T-helper 1 cell treated with Interleukin-12 subunit alpha and Interleukin-12 subunit beta and Interleukin-4 antibody, amounts not matched to agents 30 ng/mL and 1 ng/mL, for 36 hours (primary cell): ENCODE measurements around the gene ZDHHC13. TPM values are rescaled to one million over a fixed set of nuclear protein-coding genes. Genes with fewer than 3 reads are reported as not detected.

Experiments
- intact Hi-C: fragments of 100-400 bp; cut with micrococcal nuclease; formaldehyde crosslinking; loops from one replicate; pipeline ENCODE4 v1.15.1; 2024
- total RNA-seq: library from RNA; stranded (reverse); gene quantifications from 2 replicates; pipeline ENCODE4 v1.2.3, GENCODE V29; 2022

ZDHHC13 gene
- total RNA-seq, 1 donor from 2014 or later = 23.6 TPM

GRCh38 chr11:19164230-19164855, 47.4 kb downstream of the ZDHHC13 start:
- intact Hi-C loops = loop anchor here (5.0 kb wide), 1 partner anchor 87 kb away; no protein-coding TSS in a partner anchor

- intact Hi-C loops = loop anchor here (5.0 kb wide), 1 partner anchor 88 kb away; no protein-coding TSS in a partner anchor
Measured at GRCh38 chr11:19164881-19165280, 47.9 kb downstream of the ZDHHC13 start.

- intact Hi-C loops = no loop called here
Measured at GRCh38 chr11:19168090-19168489, 51.1 kb downstream of the ZDHHC13 start.

GRCh38 chr11:19173004-19173689, 56.2 kb downstream of the ZDHHC13 start:
- intact Hi-C loops = no loop called here

- intact Hi-C loops = no loop called here
Measured at GRCh38 chr11:19173964-19174638, 57.1 kb downstream of the ZDHHC13 start.

DNA sequence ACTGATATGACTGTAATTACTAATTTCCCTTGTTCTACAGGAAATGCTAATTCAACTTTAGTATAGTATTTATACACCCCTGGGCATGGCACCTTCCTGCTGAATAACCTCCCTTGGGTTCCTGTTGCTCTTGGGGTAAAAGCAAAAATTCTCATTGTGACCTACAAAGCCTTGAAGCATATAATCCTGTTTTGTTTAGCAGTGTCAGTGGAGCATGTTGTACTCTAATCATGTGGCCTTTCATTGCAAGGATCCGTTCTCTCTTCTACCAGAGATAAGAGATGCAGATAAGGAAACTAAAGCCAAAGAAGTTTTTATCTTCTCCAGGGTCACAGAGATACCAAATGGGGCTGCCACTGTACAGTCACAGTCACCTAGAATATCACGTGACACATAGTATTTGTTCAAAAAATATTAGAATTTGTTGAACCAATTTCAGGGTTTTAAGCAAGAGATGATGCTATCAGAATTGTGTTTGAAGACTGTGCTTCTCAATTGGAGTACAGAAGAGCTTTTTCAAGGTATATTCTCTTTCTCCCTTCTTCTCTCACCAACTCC, 59.7 kb downstream of the ZDHHC13 start:
- intact Hi-C loops = no loop called here

- intact Hi-C loops = no loop called here
Measured at GRCh38 chr11:19181531-19182261, 64.7 kb downstream of the ZDHHC13 start.

DNA sequence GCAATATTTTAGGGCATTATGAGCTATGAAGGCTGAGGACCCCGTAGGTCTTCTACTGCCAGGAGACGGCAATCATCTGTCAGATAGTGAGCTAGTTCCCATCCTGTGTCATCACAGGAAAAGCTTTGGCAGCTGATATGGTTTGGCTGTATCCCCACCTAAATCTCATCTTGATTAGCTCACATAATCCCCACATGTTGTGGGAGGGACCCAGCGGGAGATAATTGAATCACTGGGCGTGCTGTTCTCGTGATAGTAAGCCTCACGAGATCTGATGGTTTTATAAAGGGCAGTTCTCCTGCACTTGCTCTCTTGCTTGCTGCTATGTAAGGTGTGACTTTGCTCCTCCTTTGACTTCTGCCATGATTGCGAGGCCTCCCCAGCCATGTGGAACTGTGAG, 66.7 kb downstream of the ZDHHC13 start:
- intact Hi-C loops = no loop called here

DNA sequence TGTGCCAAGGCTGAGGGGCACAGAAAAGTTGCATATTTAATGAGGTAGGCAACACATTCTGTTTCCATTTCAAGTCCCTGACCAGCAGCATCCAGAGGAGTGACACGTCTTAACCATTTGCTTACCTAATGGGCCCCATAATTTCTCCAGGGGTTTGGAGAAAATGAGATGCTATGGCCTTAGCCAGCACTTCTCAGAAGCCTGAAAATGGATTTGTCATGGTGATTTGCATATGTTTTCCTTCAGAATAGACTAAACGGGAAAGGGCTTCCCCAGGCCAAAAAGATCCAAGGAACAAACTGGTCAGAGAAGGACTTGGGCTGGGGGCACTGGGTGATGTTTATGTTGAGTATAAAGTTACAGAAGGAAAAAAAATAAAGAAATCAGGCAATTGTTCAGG, 68.1 kb downstream of the ZDHHC13 start:
- intact Hi-C loops = no loop called here

DNA sequence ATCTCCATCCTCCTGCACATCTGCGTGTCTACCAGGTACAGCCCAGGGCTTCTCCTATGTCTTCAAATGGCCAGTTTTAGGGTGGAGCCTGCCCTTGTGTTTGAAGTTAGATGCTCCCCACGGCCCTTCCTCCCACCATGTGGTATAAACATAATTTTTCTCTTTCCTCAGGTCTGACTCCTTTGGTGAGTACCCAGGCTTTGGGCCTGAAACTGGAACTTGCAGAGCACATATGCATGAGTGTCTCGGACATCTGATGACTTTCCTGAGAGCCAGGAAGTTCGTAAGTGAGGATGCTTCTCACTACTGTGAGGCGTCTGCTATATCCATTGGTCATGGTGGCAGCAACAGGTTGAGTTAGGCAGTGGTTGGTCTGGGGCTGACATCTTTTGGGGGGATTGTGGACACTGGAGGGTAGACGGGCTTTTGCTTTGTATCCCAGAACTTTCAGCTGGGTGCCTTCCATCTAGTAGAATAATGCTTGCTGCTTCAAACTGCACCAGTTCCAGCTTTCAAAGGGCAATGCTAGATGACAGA, 68.6 kb downstream of the ZDHHC13 start:
- intact Hi-C loops = no loop called here

- intact Hi-C loops = no loop called here
Measured at GRCh38 chr11:19187114-19187832, 70.3 kb downstream of the ZDHHC13 start.

- intact Hi-C loops = no loop called here
Measured at GRCh38 chr11:19187833-19188258, 70.9 kb downstream of the ZDHHC13 start.

DNA sequence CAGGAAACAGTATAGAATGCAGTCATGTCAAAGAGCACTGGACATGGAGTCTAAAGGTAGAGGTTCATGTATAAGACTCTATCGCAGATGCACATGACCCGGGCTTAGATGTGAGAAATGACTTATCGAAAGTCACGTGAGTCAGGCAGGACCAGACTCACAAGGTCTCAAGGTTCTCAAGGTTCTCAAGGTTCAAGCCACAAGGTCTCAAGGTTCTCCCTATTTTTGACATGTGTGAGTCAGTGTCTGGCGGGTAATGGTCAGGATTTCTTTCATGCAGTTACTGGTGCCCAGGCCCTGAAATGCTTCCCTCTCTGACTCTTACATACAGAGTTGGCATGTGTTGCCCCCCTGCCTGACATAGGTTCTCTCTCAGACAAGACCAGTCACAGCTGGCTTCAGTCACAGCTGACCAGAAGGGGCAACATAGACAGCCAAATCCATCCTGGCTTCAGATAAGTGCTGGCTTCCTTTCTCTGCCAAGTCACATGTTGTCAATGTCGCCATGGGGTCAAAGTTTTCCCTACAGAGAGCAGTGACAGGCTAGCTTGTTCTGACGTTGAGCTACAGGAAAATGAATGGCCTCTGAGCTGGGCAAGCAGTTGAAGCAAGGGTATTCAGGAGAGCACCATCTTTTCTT, 74.7 kb downstream of the ZDHHC13 start:
- intact Hi-C loops = no loop called here

GRCh38 chr11:19193916-19194315, 76.9 kb downstream of the ZDHHC13 start:
- intact Hi-C loops = no loop called here

GRCh38 chr11:19194620-19195308, 77.8 kb downstream of the ZDHHC13 start:
- intact Hi-C loops = no loop called here

DNA sequence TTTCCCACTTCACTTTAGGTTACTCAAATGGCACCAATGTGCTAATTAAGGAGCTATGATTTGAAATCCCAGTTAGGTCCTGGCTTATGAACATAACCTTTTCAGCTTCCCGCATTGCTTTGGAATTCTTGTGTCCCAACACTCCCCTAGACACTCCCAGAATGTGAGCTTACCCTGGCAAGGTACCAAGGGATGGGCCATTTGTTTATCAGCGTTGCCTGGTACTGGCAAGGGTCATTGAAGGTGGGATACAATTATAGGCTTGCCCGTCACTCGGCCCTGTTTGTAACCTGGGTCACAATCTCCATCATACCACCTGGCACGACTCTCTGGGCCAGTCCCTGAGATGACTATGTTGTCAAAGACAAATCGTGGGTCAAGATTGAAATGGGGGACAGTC, 79.5 kb downstream of the ZDHHC13 start:
- intact Hi-C loops = no loop called here

DNA sequence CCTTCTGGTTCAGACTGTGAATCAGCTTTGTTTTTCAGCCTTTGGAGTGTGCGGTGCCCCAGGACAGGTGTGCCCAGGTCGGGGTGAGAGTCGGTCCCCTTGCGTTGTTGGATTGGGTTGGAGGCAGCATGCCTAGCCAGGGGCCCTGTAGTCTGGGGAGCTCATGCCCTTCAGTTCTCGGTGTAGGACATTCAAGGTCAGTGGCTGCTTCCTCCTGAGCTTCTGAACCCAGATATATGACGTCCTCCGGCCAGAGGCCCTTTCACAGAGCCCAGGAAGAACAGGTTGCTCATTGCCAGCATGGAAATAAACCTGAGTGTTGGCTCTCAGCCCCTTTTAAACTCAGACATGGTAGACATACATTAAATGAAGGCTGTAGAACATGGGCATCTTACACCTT, 82.1 kb downstream of the ZDHHC13 start:
- intact Hi-C loops = no loop called here

GRCh38 chr11:19199771-19200170, 82.8 kb downstream of the ZDHHC13 start:
- intact Hi-C loops = no loop called here

- intact Hi-C loops = no loop called here
Measured at GRCh38 chr11:19200410-19201201, 83.6 kb downstream of the ZDHHC13 start.
